Mesenchymal stem cell (in vitro differentiated cells and primary cell): Measurements from ENCODE around the gene TICAM1.
A peak's percentile ranks its signal among the peaks of the same experiment; 100 is the strongest.

ENCODE experiments used
- DNase-seq: peaks from one replicate; pipeline ENCODE4 v3.0.0-alpha.2; 2013
- H2AFZ ChIP-seq: one replicate; pipeline ENCODE4 v1.6.1; 2013; ENCODE audit warnings: low read depth, mild to moderate bottlenecking, control low read depth, inconsistent platforms, low read length, moderate library complexity
- H2AK5ac ChIP-seq: 2 replicates; pipeline ENCODE4 v1.6.1; 2013; ENCODE audit warnings: low read length, moderate library complexity, mild to moderate bottlenecking, inconsistent platforms; ENCODE audit not compliant: severe bottlenecking
- H2BK120ac ChIP-seq: one replicate; pipeline ENCODE4 v1.6.1; 2013; ENCODE audit warnings: low read depth, mild to moderate bottlenecking, inconsistent platforms, low read length, moderate library complexity
- H2BK12ac ChIP-seq, 2 experiments: one replicate each; pipeline ENCODE4 v1.6.1; 2013; ENCODE audit warnings: inconsistent platforms in 2 of 2, low read length in 2 of 2, mild to moderate bottlenecking in 2 of 2, moderate library complexity in 2 of 2, control low read depth in 1 of 2
- H2BK15ac ChIP-seq: one replicate; pipeline ENCODE4 v1.6.1; 2013; ENCODE audit warnings: mild to moderate bottlenecking, low read depth, inconsistent platforms; ENCODE audit not compliant: poor library complexity, severe bottlenecking
- H2BK5ac ChIP-seq: 2 replicates; pipeline ENCODE4 v1.6.1; 2013; ENCODE audit warnings: low read depth, mild to moderate bottlenecking, low read length, control low read depth, inconsistent platforms; ENCODE audit not compliant: poor library complexity, severe bottlenecking
- H3K14ac ChIP-seq, 2 experiments: one replicate each; pipeline ENCODE4 v1.6.1; 2013; ENCODE audit warnings: inconsistent platforms in 2 of 2, low read length in 2 of 2, control low read depth in 1 of 2, mild to moderate bottlenecking in 1 of 2, moderate library complexity in 1 of 2
- H3K18ac ChIP-seq, 2 experiments: one replicate each; pipeline ENCODE4 v1.6.1; 2013; ENCODE audit warnings: inconsistent platforms in 2 of 2, low read length in 2 of 2, control low read depth in 1 of 2, low read depth in 1 of 2, mild to moderate bottlenecking in 1 of 2
- H3K23ac ChIP-seq, 2 experiments: one replicate each; pipeline ENCODE4 v1.6.1; 2013; ENCODE audit warnings: inconsistent platforms in 2 of 2, low read length in 2 of 2, mild to moderate bottlenecking in 2 of 2, moderate library complexity in 2 of 2, control low read depth in 1 of 2
- H3K27ac ChIP-seq: 2 replicates; pipeline ENCODE4 v1.5.1; 2013; ENCODE audit warnings: mild to moderate bottlenecking, moderate library complexity, low read length, control low read depth, inconsistent platforms; ENCODE audit not compliant: poor library complexity, severe bottlenecking
- H3K27me3 ChIP-seq, 2 experiments: 2 replicates each; pipeline versions ENCODE4 v1.6.1 to v1.7.0; 2013; ENCODE audit warnings: low read length in 2 of 2, mild to moderate bottlenecking in 2 of 2, moderate library complexity in 2 of 2, control low read depth in 1 of 2, inconsistent platforms in 1 of 2; ENCODE audit not compliant: control insufficient read depth in 1 of 2, insufficient read depth in 1 of 2
- H3K36me3 ChIP-seq, 2 experiments: 2 replicates each; pipeline versions ENCODE4 v1.6.1 to v1.7.0; 2013; ENCODE audit warnings: low read length in 2 of 2, control low read depth in 1 of 2, inconsistent platforms in 1 of 2, low read depth in 1 of 2, mild to moderate bottlenecking in 1 of 2; ENCODE audit not compliant: insufficient read depth in 2 of 2, control insufficient read depth in 1 of 2
- H3K4ac ChIP-seq, 2 experiments: one replicate each; pipeline ENCODE4 v1.6.1; 2013; ENCODE audit warnings: inconsistent platforms in 2 of 2, low read length in 2 of 2, mild to moderate bottlenecking in 2 of 2, moderate library complexity in 2 of 2, control low read depth in 1 of 2, low read depth in 1 of 2
- H3K4me1 ChIP-seq: 2 replicates; pipeline ENCODE4 v1.6.1; 2013; ENCODE audit warnings: low read depth, low read length, control low read depth; ENCODE audit not compliant: control insufficient read depth, insufficient read depth
- H3K4me2 ChIP-seq: 2 replicates; pipeline ENCODE4 v1.6.1; 2013; ENCODE audit warnings: low read length, mild to moderate bottlenecking, inconsistent platforms; ENCODE audit not compliant: poor library complexity, severe bottlenecking
- H3K4me3 ChIP-seq, 2 experiments: 2 replicates each; pipeline versions ENCODE4 v1.5.1 to v1.7.0; 2013; ENCODE audit warnings: low read length in 2 of 2, mild to moderate bottlenecking in 2 of 2, control low read depth in 1 of 2, low read depth in 1 of 2; ENCODE audit not compliant: insufficient read depth in 1 of 2
- H3K79me1 ChIP-seq: replicated peaks from 2 replicates; pipeline ENCODE4 v1.6.1; 2013; ENCODE audit warnings: mild to moderate bottlenecking, control low read depth, low read length, inconsistent platforms; ENCODE audit not compliant: poor library complexity, severe bottlenecking
- H3K9ac ChIP-seq: 2 replicates; pipeline ENCODE4 v1.7.0; 2013; ENCODE audit warnings: mild to moderate bottlenecking, low read length, moderate library complexity
- H3K9me3 ChIP-seq: 2 replicates; pipeline ENCODE4 v1.7.0; 2013; ENCODE audit warnings: mild to moderate bottlenecking, low read length; ENCODE audit not compliant: control insufficient read depth
- H4K8ac ChIP-seq: one replicate; pipeline ENCODE4 v1.6.1; 2013; ENCODE audit warnings: inconsistent platforms, mild to moderate bottlenecking, low read length, moderate library complexity
- H4K91ac ChIP-seq: one replicate; pipeline ENCODE4 v1.6.1; 2013; ENCODE audit warnings: mild to moderate bottlenecking, low read length, inconsistent platforms
- WGBS: methylation state at CpG from one replicate; pipeline ENCODE4 v1.1.7; 2013; ENCODE audit warnings: mixed read lengths; 5-methylcytosine and 5-hydroxymethylcytosine counted together

Gene TICAM1

DNA sequence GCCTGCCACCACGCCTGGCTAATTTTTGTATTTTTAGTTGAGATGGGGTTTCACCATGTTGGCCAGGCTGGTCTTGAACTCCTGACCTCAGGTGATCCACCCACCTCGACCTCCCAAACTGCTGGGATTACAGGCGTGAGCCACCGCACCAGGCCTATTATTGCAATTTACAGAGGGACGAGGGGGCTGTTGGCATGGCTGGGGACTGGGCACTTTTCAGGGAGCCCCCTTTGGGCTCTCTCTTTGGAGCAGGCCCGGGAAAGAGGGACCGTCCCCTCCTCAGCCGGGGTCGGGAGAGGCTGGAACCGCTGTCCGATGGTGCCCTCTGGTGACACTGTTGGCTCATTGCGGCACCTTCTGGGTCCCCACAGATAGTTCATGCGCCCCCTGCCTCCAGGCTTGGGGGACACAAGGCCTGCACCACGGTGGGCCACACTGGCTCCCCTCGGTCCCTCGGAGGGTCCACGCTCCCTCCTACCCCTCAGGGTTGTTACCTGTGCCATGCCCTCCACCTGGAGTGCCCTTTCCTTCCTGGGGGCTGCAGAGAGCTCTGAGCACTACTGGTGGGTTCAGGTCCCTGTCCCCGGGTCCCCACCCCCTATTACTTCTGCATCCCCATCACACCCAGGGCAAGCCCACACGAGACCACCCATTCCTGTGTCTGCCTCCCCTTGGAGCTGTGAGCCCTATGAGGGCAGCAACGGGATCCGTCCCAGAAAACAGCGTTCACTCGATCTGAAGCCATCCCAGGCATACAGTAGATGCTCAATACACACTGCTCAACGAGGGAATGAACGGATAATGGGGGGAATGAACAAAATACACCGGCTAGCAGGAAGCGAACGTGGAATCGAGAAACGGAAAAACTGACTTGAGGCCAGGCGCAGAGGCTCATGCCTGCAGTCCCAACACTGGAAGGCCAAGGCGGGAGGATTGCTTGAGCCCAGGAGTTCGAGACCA is 27.5 kb downstream of the TICAM1 start:
- Histone ChIP-seq H3K23ac (no peak overlapping the region), H3K27ac (no peak overlapping the region), H2BK5ac (no peak overlapping the region), H3K4me1 (peaks cover 2% of the 10 kb centered on the region), H2BK15ac (no peak overlapping the region), H3K4me2 (no peak overlapping the region), H3K14ac (no peak overlapping the region), H2AFZ (peak overlapping the region; percentile 89), H4K8ac (no peak overlapping the region), H3K4ac (no peak overlapping the region), H3K79me1 (peaks cover 1% of the 10 kb centered on the region), H3K36me3 (peaks cover 0 to 5% of the 10 kb centered on the region in 2 experiments), H3K9me3 (no peaks in the 10 kb centered on the region), H2AK5ac (no peak overlapping the region), H3K27me3 (no peaks in the 10 kb centered on the region), H4K91ac (no peak overlapping the region), H3K9ac (no peak overlapping the region), H3K18ac (peak overlapping the region in 1 of 2 experiments; percentile 18), H3K4me3 (no peak overlapping the region), H2BK120ac (no peak overlapping the region), H2BK12ac (no peak overlapping the region)
- peak; percentile 66 for DNase-seq
- 52% methylated on average over 32 of the region's 33 CpGs for WGBS

DNA sequence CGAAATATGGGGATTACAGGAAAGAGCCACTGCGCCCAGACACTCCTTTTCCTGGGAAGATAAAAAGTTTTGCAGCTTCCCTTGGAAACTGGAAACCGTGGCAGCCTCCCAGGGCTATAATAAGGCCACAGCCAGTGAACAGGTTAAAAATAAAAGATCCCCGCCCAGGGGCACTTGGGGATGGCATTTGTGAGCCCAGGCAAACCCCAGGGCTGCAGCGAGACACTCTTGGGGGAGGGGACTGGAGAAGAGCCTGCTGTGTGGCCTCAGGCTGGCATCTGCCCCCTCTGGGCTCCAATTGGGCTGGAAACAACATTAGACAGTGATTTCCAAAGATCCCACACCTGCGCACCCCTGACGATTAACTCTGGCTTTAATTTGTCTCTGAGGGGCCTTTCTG is 28.8 kb downstream of the TICAM1 start:
- Histone ChIP-seq H2BK12ac (no peak overlapping the region), H3K27me3 (no peaks in the 10 kb centered on the region), H3K4ac (no peak overlapping the region), H3K79me1 (peaks cover 1% of the 10 kb centered on the region), H4K8ac (no peak overlapping the region), H3K27ac (no peak overlapping the region), H3K9me3 (no peaks in the 10 kb centered on the region), H3K14ac (no peak overlapping the region), H2BK120ac (no peak overlapping the region), H2BK15ac (no peak overlapping the region), H3K4me2 (no peak overlapping the region), H3K4me1 (peaks cover 2% of the 10 kb centered on the region), H2AFZ (no peak overlapping the region), H2AK5ac (no peak overlapping the region), H2BK5ac (no peak overlapping the region), H3K18ac (no peak overlapping the region), H3K23ac (no peak overlapping the region), H4K91ac (no peak overlapping the region), H3K4me3 (no peak overlapping the region), H3K36me3 (peaks cover 0 to 5% of the 10 kb centered on the region in 2 experiments), H3K9ac (no peak overlapping the region)
- WGBS = 90% methylated on average over 7 of the region's 7 CpGs
- no peak for DNase-seq

DNA sequence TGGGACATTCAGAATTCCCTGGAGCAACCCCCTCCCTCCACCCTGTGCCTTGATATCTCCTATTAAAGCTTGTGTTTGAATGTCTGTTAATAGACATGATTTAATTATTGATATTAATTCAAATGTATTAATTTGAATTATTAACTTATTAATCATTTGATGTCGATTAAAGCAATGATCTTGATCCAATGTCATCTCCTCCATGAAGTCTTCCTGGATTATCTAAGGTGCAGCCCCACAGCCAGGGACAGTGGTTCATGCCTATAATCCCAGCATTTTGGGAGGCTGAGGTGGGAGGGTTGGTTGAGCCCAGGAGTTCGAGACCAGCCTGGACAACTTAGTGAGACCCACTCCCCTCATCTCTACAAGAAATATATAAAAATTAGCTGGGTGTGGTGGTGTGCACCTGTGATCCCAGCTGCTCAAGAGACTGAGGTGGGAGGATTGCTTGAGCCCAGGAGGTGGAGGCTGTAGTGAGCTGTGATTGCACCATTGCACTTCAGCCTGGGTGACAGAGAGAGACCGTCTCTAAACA is 30.4 kb downstream of the TICAM1 start:
- no CpG with 5 or more reads among the region's 3 CpGs for WGBS
- Histone ChIP-seq H2BK12ac (no peak overlapping the region), H4K91ac (no peak overlapping the region), H3K4me2 (no peak overlapping the region), H3K27ac (no peak overlapping the region), H3K14ac (no peak overlapping the region), H3K23ac (no peak overlapping the region), H3K79me1 (peaks cover 6% of the 10 kb centered on the region), H2AFZ (no peak overlapping the region), H3K27me3 (no peaks in the 10 kb centered on the region), H3K9me3 (no peaks in the 10 kb centered on the region), H3K18ac (no peak overlapping the region), H3K4me1 (peaks cover 2% of the 10 kb centered on the region), H3K4ac (no peak overlapping the region), H3K36me3 (peaks cover 7 to 12% of the 10 kb centered on the region in 2 experiments), H3K9ac (no peak overlapping the region), H2BK120ac (no peak overlapping the region), H2BK5ac (no peak overlapping the region), H3K4me3 (no peak overlapping the region), H2BK15ac (no peak overlapping the region), H2AK5ac (no peak overlapping the region), H4K8ac (no peak overlapping the region)
- DNase-seq = no peak

DNA sequence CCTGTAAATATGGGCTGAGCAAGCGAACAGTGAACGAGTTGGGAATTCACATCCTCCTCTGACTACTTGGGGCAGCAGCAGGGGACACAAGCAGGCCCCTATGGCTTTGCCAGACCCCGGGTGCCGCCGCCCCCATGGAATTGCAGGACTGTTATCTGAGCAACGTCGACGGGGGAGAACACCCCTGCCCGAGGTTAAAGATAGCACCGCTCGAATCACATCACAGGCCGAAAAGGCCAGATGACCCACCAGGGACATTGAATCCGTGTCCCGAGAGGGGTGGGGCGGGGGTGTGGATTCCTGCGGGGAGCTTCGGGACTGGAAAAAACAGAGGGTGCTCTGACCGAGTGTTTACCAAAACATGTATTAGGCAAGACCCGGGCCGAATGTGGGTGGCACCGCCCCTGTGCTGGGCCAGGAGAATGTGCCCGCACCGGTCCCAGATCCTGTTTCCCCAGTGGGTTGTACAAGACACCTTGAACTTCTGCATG is 30.9 kb downstream of the TICAM1 start:
- no peak overlapping the region for H3K9ac ChIP-seq
- WGBS = 62% methylated on average over 23 of the region's 23 CpGs
- no peak overlapping the region for H3K18ac ChIP-seq
- H2BK5ac ChIP-seq = no peak overlapping the region
- no peak overlapping the region for H3K14ac ChIP-seq
- no peak overlapping the region for H2BK12ac ChIP-seq
- no peak overlapping the region for H2AK5ac ChIP-seq
- no peak overlapping the region for H3K27ac ChIP-seq
- H3K27me3 ChIP-seq = no peaks in the 10 kb centered on the region
- H4K8ac ChIP-seq = no peak overlapping the region
- no peak overlapping the region for H4K91ac ChIP-seq
- no peak overlapping the region for H2BK15ac ChIP-seq
- H3K23ac ChIP-seq = peak overlapping the region in 1 of 2 experiments; percentile 50
- peaks cover 7 to 12% of the 10 kb centered on the region in 2 experiments for H3K36me3 ChIP-seq
- H2AFZ ChIP-seq = no peak overlapping the region
- H3K4ac ChIP-seq = no peak overlapping the region
- H3K4me2 ChIP-seq = no peak overlapping the region
- no peaks in the 10 kb centered on the region for H3K9me3 ChIP-seq
- peaks cover 6% of the 10 kb centered on the region for H3K79me1 ChIP-seq
- no peak for DNase-seq
- H3K4me1 ChIP-seq = peaks cover 2% of the 10 kb centered on the region
- H2BK120ac ChIP-seq = no peak overlapping the region
- H3K4me3 ChIP-seq = no peak overlapping the region
